Fibroblast of lung (primary cell): ENCODE measurements around the gene MROH8. TPM values are rescaled to one million over a fixed set of nuclear protein-coding genes. Genes with fewer than 3 reads are reported as not detected.
A peak's percentile ranks its signal among the peaks of the same experiment; 100 is the strongest.

Experiments
- DNase-seq, 2 donors: peaks; one replicate each; pipeline versions ENCODE4 v3.0.0 to v3.0.0-alpha.2; 2010; ENCODE audit warnings: low read depth in 2 of 2
- H2AFZ ChIP-seq: 2 replicates; pipeline ENCODE4 v1.5.1; 2012; ENCODE audit warnings: low read length, control low read depth, inconsistent platforms
- H3K27ac ChIP-seq: 2 replicates; pipeline ENCODE4 v1.5.1; 2011; ENCODE audit warnings: low read length, control low read depth; ENCODE audit not compliant: insufficient read depth
- H3K27me3 ChIP-seq: 2 replicates; pipeline ENCODE4 v1.5.1; 2011; ENCODE audit warnings: mild to moderate bottlenecking, low read length; ENCODE audit not compliant: control insufficient read depth, insufficient read depth
- H3K36me3 ChIP-seq: 2 replicates; pipeline ENCODE4 v1.5.1; 2011; ENCODE audit warnings: low read length; ENCODE audit not compliant: control insufficient read depth, insufficient read depth
- H3K4me1 ChIP-seq: 2 replicates; pipeline ENCODE4 v1.5.1; 2011; ENCODE audit warnings: low read length; ENCODE audit not compliant: control insufficient read depth, insufficient read depth; ENCODE audit errors: extremely low read depth
- H3K4me2 ChIP-seq: 2 replicates; pipeline ENCODE4 v1.5.1; 2011; ENCODE audit warnings: low read length, control low read depth; ENCODE audit not compliant: insufficient read depth; ENCODE audit errors: extremely low read depth
- H3K4me3 ChIP-seq, 4 experiments: fragments of 200-600 bp in 1 of 4; sonication (generic) in 1 of 4; replicated peaks in 1 of 4; 2 replicates each; pipeline ENCODE4 v1.5.1; 2011 to 2016; ENCODE audit warnings: low read length in 4 of 4, low read depth in 3 of 4, mild to moderate bottlenecking in 3 of 4, control low read depth in 2 of 4, inconsistent platforms in 1 of 4, mixed read lengths in 1 of 4; ENCODE audit not compliant: insufficient read depth in 1 of 4; ENCODE audit errors: control extremely low read depth in 1 of 4
- H3K79me2 ChIP-seq: 2 replicates; pipeline ENCODE4 v1.5.1; 2012; ENCODE audit warnings: mild to moderate bottlenecking, low read length, inconsistent platforms; ENCODE audit not compliant: control insufficient read depth, insufficient read depth
- H3K9ac ChIP-seq: 2 replicates; pipeline ENCODE4 v1.5.1; 2011; ENCODE audit warnings: mild to moderate bottlenecking, low read length, control low read depth; ENCODE audit not compliant: insufficient read depth
- H3K9me3 ChIP-seq: 2 replicates; pipeline ENCODE4 v1.5.1; 2012; ENCODE audit warnings: low read depth, low read length; ENCODE audit not compliant: control insufficient read depth, insufficient read depth
- H4K20me1 ChIP-seq: 2 replicates; pipeline ENCODE4 v1.5.1; 2011; ENCODE audit warnings: low read length; ENCODE audit not compliant: control insufficient read depth, insufficient read depth; ENCODE audit errors: extremely low read depth
- EZH2 ChIP-seq: IDR thresholded peaks from 2 replicates; pipeline ENCODE4 v1.5.1; 2012; ENCODE audit warnings: low read length, control low read depth, mild to moderate bottlenecking; ENCODE audit errors: missing control alignments
- polyA plus RNA-seq, 2 donors: library from polyadenylated mRNA; depleted of rRNA in 1 of 2; stranded (reverse) in 1 of 2; unstranded in 1 of 2; fragments of >200 nt; gene quantifications; 2 replicates each; pipeline ENCODE4 v1.2.1, GENCODE V29; 2011 to 2012; ENCODE audit warnings: missing spikeins in 1 of 2
- total RNA-seq: library from RNA; depleted of rRNA; stranded (reverse); fragments of >200 nt; gene quantifications from 2 replicates; pipeline ENCODE4 v1.2.1, GENCODE V29; 2014
- TF ChIP-seq, protein P1 (sequence below), 2 donors: IDR thresholded peaks in 1 of 2; conservative IDR thresholded peaks in 1 of 2; 1 replicate in 1 of 2; 2 replicates in 1 of 2; pipeline ENCODE4 v1.5.1; 2011 to 2012; ENCODE audit warnings: low read length in 2 of 2, control low read depth in 1 of 2, inconsistent platforms in 1 of 2, low read depth in 1 of 2, mild to moderate bottlenecking in 1 of 2

The MROH8 gene
- total and polyA plus RNA-seq, 2 donors (not counting 1 experiment from before 2014, with no cell fraction given): 1.2 to 2.9 TPM

DNA sequence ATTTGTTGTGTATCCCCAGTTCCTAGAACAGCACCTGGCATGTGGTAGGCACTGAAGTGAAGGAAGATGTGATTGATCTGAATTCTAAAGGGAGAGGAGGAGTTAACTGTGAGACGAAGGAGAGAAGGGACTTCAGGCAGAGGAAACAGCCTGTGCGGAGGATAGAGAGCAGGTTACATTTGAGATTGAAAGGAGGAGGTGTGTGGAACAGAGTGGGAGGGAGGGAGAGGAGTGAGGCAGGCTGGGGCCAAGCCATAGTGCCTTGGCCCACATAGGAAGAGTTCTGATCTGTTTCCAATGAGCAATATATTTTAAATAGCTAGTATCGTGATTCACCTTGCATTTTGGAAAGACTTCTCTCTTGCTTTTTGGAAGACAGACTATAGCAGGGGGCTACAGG lies 13.9 kb upstream of the MROH8 start:
- Histone ChIP-seq H4K20me1 (peaks cover 2% of the 10 kb centered on the region), H3K27ac (no peak overlapping the region), H3K9ac (no peak overlapping the region), H3K4me2 (no peak overlapping the region), H3K36me3 (peaks cover 2% of the 10 kb centered on the region), H2AFZ (no peak overlapping the region), H3K79me2 (peaks cover 69% of the 10 kb centered on the region), H3K4me3 (no peak overlapping the region), H3K4me1 (peaks cover 2% of the 10 kb centered on the region), H3K27me3 (no peaks in the 10 kb centered on the region), H3K9me3 (no peaks in the 10 kb centered on the region)
- DNase-seq: no peak
- TF ChIP-seq EZH2: no peak
- TF ChIP-seq, protein P1, sequence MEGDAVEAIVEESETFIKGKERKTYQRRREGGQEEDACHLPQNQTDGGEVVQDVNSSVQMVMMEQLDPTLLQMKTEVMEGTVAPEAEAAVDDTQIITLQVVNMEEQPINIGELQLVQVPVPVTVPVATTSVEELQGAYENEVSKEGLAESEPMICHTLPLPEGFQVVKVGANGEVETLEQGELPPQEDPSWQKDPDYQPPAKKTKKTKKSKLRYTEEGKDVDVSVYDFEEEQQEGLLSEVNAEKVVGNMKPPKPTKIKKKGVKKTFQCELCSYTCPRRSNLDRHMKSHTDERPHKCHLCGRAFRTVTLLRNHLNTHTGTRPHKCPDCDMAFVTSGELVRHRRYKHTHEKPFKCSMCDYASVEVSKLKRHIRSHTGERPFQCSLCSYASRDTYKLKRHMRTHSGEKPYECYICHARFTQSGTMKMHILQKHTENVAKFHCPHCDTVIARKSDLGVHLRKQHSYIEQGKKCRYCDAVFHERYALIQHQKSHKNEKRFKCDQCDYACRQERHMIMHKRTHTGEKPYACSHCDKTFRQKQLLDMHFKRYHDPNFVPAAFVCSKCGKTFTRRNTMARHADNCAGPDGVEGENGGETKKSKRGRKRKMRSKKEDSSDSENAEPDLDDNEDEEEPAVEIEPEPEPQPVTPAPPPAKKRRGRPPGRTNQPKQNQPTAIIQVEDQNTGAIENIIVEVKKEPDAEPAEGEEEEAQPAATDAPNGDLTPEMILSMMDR (conservative IDR thresholded peaks at IDR 0.05 in 1 of 2, IDR thresholded peaks at IDR 0.05 in 1 of 2; ENCODE audit: low read depth in 1 of 2, low read length in 2 of 2): no peak

DNA sequence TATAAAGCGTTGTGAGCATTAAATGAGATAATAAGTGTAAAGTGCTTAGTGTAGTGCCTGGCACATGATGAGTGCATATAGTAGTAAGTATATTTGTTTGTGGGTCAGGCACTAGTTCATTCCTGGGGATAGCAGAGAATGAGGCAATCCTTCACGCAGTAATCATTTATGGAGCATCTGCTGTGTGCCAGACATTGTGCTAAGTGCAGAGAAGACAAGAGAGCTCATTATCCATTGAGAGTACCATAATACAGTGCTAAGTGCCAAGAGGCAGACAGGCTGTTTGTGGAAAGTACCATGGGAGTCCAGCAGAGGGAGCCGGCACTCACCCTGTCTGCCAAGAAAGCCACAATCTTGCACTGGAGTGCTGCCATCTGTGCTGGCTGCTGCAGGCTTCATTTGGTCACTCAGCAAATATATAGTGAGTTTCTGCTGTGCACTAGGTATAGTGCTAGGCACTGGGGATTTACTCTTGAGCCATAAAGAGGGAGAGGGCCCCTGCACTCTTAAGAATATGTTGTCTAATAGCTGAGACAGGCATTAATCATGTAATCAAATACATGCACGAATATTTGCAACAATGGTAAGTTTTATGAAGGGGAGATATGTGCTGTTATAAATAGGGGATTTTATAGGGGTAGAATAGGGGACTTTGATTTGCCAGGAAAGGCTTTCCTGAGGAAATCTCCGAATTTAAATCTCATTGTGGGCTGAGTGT lies 12.9 kb upstream of the MROH8 start:
- peaks cover 2% of the 10 kb centered on the region for H3K36me3 ChIP-seq

DNA sequence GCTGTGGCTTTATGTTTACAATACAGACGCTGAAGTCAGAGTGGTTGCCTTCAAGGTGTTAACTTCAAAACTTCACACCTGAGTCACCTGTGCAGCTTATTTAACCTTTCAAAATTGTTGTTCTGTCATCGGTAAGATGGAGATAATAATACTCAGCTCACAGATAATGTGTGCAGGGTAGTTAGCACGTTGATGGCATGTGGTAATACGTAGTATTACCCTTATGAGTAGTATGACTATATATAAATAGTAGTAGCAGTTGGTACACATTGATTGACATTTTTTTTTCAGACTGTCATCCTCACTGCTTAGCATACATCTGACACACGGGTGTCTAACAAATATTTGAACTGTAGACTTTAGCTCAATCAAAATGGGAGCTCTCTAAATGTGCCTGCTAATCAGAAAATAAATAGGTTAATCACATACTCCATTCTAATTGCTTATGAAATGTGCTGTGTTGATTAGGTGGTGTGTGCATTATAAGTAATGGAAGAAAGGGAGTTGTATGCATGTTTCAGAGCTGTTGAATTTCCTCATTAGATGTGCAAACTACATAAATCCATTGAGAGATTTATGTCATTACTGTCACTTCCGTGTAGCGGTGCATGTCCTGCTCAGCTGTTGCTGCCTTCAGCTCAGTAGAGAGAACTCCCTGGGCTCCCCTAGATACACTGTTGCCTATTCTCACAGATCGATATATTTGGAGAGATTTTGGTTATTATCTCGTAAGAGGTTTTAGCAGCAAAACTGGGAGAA lies 11.2 kb upstream of the MROH8 start:
- Histone ChIP-seq H3K36me3 (peaks cover 6% of the 10 kb centered on the region), H3K27ac (no peak overlapping the region), H2AFZ (no peak overlapping the region), H3K4me3 (no peak overlapping the region), H3K4me2 (no peak overlapping the region), H3K9me3 (no peaks in the 10 kb centered on the region), H4K20me1 (peaks cover 2% of the 10 kb centered on the region), H3K27me3 (no peaks in the 10 kb centered on the region), H3K4me1 (peaks cover 2% of the 10 kb centered on the region), H3K79me2 (peaks cover 61% of the 10 kb centered on the region), H3K9ac (no peak overlapping the region)
- DNase-seq: no peak
- TF ChIP-seq, protein P1 (conservative IDR thresholded peaks at IDR 0.05 in 1 of 2, IDR thresholded peaks at IDR 0.05 in 1 of 2; ENCODE audit: low read depth in 1 of 2, low read length in 2 of 2): no peak
- no peak for TF ChIP-seq EZH2

More for the DNA sequence above, 12.9 kb upstream of the MROH8 start:
- peak; percentile 85 to 92 for DNase-seq
- no peaks in the 10 kb centered on the region for H3K9me3 ChIP-seq
- H3K4me1 ChIP-seq: peaks cover 2% of the 10 kb centered on the region
- H3K79me2 ChIP-seq: peaks cover 62% of the 10 kb centered on the region
- TF ChIP-seq, protein P1 (conservative IDR thresholded peaks at IDR 0.05 in 1 of 2, IDR thresholded peaks at IDR 0.05 in 1 of 2; ENCODE audit: low read depth in 1 of 2, low read length in 2 of 2): peak; percentile 93 to 99
- TF ChIP-seq EZH2: no peak
- no peaks in the 10 kb centered on the region for H3K27me3 ChIP-seq
- no peak overlapping the region for H3K9ac ChIP-seq
- no peak overlapping the region for H3K4me3 ChIP-seq
- H4K20me1 ChIP-seq: peaks cover 2% of the 10 kb centered on the region
- no peak overlapping the region for H3K27ac ChIP-seq
- no peak overlapping the region for H3K4me2 ChIP-seq
- H2AFZ ChIP-seq: no peak overlapping the region
